Cerebellar nuclear complex (tissue), 1 donor: ENCODE results near the gene HCN4.

ENCODE experiments used
- DNase-seq, 2 experiments: peaks; one replicate each; lab custom pipeline; 2025; lab: John Stamatoyannopoulos, UW

HCN4 gene

GRCh38 chr15:73345658-73346057, 23.1 kb downstream of the HCN4 start:
- DNase-seq, result no peak

GRCh38 chr15:73344056-73344455, 24.7 kb downstream of the HCN4 start:
- DNase-seq, result no peak

- no peak for DNase-seq
These were observed 26.7 kb downstream of the HCN4 start for GRCh38 chr15:73341886-73342600.

- no peak for DNase-seq
These were observed 28.1 kb downstream of the HCN4 start for GRCh38 chr15:73340502-73341192.

GRCh38 chr15:73338606-73339374, 30.0 kb downstream of the HCN4 start:
- no peak for DNase-seq

GRCh38 chr15:73338058-73338457, 30.7 kb downstream of the HCN4 start:
- DNase-seq, result no peak

GRCh38 chr15:73337187-73337586, 31.6 kb downstream of the HCN4 start:
- DNase-seq, result no peak

- DNase-seq, result no peak
These were observed 32.0 kb downstream of the HCN4 start for GRCh38 chr15:73336756-73337155.

GRCh38 chr15:73335471-73335870, 33.3 kb downstream of the HCN4 start:
- DNase-seq, result no peak

- no peak for DNase-seq
These were observed 33.7 kb downstream of the HCN4 start for GRCh38 chr15:73335026-73335425.

GRCh38 chr15:73334086-73334485, 34.7 kb downstream of the HCN4 start:
- no peak for DNase-seq

GRCh38 chr15:73333001-73333400, 35.8 kb downstream of the HCN4 start:
- DNase-seq, result no peak

GRCh38 chr15:73331991-73332925, 36.5 kb downstream of the HCN4 start:
- DNase-seq, result no peak

- DNase-seq, result no peak
These were observed 37.3 kb downstream of the HCN4 start for GRCh38 chr15:73331501-73331900.

GRCh38 chr15:73330206-73331051, 38.3 kb downstream of the HCN4 start:
- no peak for DNase-seq

GRCh38 chr15:73329501-73330200, 39.1 kb downstream of the HCN4 start:
- no peak for DNase-seq

GRCh38 chr15:73328981-73329380, 39.8 kb downstream of the HCN4 start:
- no peak for DNase-seq

GRCh38 chr15:73328149-73328820, 40.5 kb downstream of the HCN4 start:
- no peak for DNase-seq

GRCh38 chr15:73326157-73326556, 42.6 kb downstream of the HCN4 start:
- DNase-seq, result no peak
